T follicular helper cell (primary cell): Measurements from ENCODE around the gene GINS2.

Source experiments
- DNase-seq: peaks from one replicate; pipeline ENCODE4 v3.0.0-alpha.2; 2020; ENCODE audit warnings: low read depth

GINS2 gene

GRCh38 chr16:85716022-85716679 lies 27.4 kb upstream of the GINS2 start:
- no peak for DNase-seq

DNA sequence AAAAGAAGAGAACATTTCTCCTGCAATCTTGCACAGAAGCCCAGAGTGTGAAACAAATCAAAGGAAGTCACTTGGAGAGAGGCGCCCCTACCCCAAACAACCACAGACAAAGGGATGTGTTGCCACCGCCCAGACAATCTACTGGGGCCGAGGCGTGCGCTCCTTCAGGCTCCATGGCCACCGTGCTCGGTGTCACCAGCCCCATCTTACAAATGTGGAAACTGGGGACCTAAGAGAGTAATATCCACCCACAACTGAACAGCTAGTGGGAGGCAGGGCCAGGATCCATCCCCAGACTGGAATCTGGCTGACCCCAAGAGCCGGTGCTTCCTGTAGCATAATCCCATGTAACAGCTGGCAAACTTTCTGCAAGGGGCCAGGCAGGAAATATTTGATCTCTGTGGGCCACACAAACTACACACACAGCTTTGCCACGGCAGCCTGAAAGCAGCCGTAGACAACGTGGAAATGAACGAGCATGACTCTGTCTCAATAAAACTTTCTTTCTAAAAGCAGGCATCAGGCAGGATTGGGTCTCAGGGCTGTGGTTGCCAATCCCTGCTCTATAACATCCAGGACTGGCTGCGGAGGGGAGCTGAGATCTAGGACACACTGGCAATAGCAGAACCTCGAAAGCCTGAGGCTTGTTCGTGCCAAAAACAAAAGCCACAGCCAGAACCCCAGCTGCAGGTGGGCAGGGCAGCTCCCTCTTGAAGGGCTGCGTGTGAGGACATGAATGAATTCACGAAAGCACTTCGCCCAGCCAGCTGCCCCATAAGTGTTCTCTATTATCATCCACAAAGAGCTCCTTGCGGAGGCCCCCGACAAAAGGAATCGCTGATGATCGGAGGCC lies 26.6 kb upstream of the GINS2 start:
- no peak for DNase-seq

GRCh38 chr16:85712801-85713200 lies 24.0 kb upstream of the GINS2 start:
- DNase-seq, result no peak

DNA sequence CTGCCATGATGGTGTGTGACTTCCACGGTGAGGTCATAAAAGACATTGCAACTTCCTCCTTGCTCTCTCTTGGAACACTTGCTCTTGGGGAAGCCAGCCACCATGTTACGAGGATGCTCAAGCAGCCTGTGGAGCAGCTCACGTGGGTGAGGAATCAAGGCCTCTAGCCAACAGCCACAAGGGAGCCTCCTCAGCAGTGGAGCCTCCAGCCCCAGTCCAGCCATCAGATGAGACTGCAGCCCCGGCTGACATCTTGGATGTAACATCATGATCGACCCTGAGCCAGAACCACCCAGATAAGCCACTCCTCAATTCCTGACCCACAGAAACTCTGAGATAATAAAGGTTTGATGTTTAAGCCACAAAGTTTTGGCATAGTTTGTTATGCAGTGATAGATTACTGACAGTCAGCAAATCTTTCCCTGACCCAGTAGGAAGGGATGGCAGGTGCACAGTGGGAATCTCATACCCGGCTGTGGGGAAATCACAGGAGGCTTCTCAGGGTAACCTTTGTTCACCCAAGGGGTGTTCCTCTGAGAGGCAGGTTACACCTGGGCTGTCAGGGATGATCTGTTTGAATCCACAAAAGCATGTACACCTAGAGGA lies 23.3 kb upstream of the GINS2 start:
- no peak for DNase-seq

DNA sequence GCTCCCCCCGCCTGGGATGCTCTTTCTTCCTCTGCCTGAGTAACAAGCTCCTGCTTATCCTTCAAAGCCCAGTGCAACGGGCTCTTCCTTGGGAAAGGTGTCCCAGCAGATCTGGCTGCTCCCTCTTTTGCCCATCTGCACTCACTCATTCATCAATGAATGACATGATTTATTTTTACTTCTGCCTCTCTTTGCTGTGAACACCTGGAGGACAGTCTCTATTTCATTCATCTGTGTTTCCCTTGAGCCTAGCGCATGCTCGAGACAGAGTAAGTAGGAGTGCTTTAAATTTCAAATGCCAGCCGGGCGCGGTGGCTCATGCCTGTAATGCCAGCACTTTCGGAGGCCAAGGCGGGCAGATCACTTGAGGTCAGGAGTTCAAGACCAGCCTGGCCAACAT lies 22.0 kb upstream of the GINS2 start:
- no peak for DNase-seq

DNA sequence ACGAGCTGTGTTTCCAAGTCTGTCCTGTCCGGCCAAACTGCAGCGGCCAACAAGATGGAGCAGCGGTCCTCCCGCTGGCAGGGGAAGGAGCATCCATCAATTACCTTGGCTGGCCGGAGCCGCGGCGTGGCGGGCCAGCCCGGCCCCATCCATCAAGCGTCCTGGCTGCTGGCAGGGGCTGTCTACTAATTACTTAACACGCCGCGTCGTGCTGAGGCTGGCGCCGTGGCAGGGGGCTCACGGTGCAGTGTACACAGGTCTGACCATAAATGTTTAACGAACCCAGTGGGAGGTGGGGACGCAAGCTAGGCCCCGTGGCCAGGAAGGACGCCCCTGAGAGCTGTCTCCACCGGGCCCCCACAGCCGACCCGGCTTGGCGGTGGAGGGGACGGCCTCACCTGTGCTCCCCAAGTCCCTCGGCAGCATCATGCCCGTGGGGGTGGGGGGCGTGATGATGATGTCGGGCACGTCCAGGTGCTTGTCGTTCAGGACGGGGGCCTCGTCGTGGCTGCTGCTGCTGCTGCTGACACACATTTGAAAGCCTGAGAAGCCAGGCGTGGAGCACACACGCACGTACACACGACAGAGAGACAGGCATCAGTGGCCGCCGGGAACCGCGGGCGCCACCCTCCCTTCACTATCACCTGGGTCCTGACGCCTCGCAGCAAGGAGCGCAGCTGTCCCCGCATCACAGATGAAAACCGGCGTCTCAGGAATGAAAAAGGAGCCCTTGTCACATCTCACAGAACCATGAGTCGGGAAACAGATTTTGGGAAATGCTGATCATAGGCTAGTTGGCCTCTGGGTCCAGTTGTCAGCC lies 21.2 kb upstream of the GINS2 start:
- no peak for DNase-seq

- DNase-seq, result no peak
Measured at GRCh38 chr16:85708338-85708737, 19.6 kb upstream of the GINS2 start.

GRCh38 chr16:85707528-85708095 lies 18.9 kb upstream of the GINS2 start:
- no peak for DNase-seq

DNA sequence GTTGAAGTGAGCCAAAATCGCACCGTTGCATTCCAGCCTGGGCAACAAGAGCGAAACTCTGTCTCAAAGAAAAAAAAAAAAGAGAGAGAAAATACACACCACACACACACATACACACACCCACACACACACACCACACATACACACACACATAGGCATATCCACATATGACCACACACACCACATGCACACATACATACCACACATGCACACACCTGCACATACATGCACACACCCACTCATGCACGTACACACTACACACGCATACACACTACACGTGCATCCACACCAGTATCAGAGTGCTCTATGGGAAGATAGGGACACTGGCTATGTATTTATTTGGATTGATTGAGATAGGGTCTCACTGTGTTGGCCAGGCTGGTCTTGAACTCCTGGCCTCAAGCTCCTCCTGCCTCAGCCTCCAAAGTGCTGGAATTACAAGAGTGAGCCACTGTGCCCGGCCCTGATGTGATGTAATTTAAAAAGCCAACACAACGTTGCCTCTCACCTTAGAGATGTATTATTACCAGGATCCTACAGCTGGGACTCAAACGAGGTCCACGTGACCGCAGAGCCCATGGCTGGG lies 17.8 kb upstream of the GINS2 start:
- no peak for DNase-seq

GRCh38 chr16:85704900-85705846 lies 16.4 kb upstream of the GINS2 start:
- no peak for DNase-seq

- no peak for DNase-seq
Measured at GRCh38 chr16:85704011-85704410, 15.3 kb upstream of the GINS2 start.

- no peak for DNase-seq
Measured at GRCh38 chr16:85699628-85700027, 10.9 kb upstream of the GINS2 start.

DNA sequence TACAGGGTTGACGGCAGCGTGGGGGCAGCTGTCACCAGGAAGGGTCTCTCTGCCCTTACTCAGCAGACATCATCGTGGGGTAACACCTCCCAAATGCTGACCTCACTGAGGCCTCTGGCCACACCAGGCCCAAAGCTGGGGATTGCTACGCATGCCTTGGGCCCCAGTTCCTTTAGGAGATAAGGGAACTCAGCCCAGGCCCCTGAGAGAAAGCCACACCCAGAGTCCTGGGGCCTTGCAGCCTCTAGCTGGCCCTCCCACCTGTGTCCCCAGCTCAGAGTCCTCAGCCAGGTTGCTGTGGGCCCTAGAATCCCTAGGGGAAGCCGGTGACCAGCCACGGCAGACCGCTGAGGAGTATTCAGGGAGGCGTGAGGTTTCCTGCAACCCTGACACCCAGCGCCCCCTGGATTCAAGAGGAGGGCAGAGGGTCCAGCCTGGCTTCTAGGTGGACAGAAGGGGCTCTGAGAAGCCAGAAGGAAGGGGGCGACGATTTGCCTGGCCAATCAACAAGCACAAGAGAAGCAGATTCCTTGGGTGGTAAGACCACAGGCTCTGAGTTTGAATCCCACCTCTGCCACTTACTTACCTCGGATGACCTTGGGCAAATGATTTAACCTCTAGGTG lies 10.3 kb upstream of the GINS2 start:
- DNase-seq, result no peak

GRCh38 chr16:85698459-85698891 lies 9.7 kb upstream of the GINS2 start:
- no peak for DNase-seq

DNA sequence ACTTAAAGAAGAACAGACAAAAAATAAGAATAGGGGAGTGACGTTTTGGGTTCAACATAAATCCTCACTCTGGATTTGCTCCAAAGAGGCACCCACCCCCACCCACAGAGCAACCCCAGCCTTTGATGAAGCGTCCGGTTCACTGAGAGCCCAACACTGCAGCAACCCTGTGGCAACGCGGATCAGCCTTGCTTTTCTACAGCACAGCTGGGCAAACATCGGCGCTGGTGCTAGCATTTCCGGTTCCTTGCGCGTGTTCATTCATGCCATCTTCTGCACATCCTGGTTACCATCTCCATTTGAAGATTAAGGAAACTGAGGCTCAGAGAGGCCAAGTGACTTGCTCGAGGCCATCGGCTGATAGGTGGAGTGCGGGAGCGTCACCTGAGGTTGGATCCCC lies 8.7 kb upstream of the GINS2 start:
- DNase-seq, result no peak

- DNase-seq, result no peak
Measured at GRCh38 chr16:85696781-85697180, 8.0 kb upstream of the GINS2 start.

DNA sequence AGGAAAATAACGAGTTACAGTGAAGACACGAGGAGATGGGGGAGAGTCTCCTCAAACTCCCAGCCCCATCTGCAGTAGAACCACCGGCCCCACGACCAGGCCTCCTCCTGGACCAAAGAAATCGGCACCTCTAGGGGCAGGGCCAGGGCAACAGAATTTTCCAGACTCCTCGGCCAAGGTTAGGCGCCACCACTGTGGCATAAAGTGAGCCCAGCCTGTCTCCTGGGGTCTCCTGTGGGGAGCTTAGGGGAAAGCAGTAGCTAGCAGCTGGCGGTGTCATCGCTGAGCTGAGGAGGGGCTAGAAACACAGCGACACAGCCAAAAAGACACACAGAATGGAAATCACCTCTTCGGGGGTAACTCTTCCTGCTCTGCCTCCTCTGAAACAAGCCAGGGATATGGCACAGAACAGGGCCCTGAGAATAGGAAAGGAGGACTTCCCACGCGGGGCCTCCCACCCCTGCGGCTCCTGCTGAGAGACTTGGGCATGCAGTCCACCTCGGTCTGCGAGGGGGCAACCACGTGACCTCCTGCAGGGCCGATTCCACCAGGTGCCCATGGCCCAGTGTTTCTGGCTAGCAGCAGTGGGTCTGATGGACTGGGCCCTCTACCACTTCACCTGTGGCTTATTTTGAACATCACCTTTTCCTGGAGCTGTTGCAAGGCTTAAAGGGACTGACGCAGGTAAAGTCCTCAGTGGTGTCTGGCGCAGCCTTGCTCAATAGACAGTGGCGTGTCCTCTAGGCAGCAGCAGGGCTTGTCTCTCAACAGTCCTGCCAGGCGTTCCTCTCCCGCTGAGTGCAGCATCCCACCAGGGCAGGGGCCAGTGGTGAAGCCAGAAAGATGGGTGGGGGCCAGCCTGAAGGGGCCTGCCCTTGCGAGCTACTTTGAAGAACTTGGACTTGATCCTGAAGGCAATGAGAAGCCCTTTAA lies 6.7 kb upstream of the GINS2 start:
- no peak for DNase-seq

DNA sequence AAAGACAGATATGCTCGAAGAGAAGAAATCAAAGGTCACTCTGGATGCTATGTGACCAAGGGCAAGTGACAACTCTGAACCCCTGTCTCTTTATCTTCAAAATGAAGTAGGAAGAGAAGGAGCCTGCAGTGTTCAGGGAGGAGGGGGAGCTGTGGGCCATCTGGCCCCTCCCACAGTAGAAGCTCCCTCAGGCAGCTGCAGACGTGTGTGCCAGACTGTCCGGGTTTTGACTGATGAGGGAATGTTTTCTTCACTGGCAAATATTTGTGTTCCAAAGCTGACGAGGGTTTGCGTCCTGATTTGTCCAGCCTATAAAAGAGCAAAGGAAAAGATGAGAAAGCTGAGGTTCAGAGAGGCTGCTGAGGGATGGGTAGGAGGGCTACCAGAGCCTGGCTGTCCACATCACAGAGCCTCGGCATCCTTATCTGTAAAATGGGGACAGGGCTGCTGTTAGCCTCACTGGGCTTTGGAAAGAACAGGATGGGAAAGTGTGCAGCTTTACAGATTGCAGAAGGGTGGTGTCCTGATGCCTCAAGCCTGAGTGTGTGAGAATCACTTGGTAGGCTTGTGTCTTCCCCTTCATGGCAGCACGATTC lies 1.8 kb upstream of the GINS2 start:
- DNase-seq, result no peak
